HCT116 (cell line): Measurements from ENCODE around the gene SDCCAG8. TPM values are rescaled to one million over a fixed set of nuclear protein-coding genes. Genes with fewer than 3 reads are reported as not detected.

Experiments used
- ATAC-seq: fragments of 200-7000 bp; cut with Tn5 transposase; 2 replicates; pipeline ENCODE4 v1.9.1; 2020; ENCODE audit warnings: mild to moderate bottlenecking, moderate library complexity
- BruUV-seq: library from RNA; stranded (reverse); fragments of 400-500 nt; replicated peaks from 2 replicates; lab custom pipeline; 2021; lab: Mats Ljungman, UMichigan
- CTCF ChIA-PET: fragments of 300-600 bp; sonication (Branson Sonifier 250); formaldehyde crosslinking; loops from one replicate; lab custom pipeline; 2021; ENCODE audit warnings: antibody characterized with exemption; lab: Charles Lee
- POLR2A ChIA-PET: fragments of 300-600, 350-600 bp; sonication (Branson Sonifier 250); formaldehyde crosslinking; loops from one replicate; lab custom pipeline; 2021; ENCODE audit warnings: antibody characterized with exemption; lab: Charles Lee
- RAD21 ChIA-PET, 2 experiments: fragments of 300-600 bp; sonication (Branson Sonifier 250); formaldehyde crosslinking; loops; one replicate each; lab custom pipeline; 2023; ENCODE audit warnings: low total read pairs in 2 of 2; ENCODE audit not compliant: uncharacterized antibody in 2 of 2, unreplicated experiment in 2 of 2, low non-redundant PET in 1 of 2; lab: Charles Lee
- DNase-seq: peaks from one replicate; pipeline ENCODE4 v3.0.0-alpha.2; 2010; ENCODE audit warnings: low read depth, low spot score
- H2AFZ ChIP-seq: fragments of 200-600 bp; shearing (Covaris generic), sonication (generic); 2 replicates; pipeline ENCODE4 v1.6.1; 2017; ENCODE audit warnings: low read depth, mixed run types, mixed read lengths, antibody characterized with exemption, low read length; ENCODE audit not compliant: poor library complexity, severe bottlenecking
- H3K27ac ChIP-seq: 2 replicates; pipeline ENCODE4 v1.5.1; 2012; ENCODE audit warnings: low read depth, low read length
- H3K27me3 ChIP-seq: fragments of 200-600 bp; sonication (generic); 2 replicates; pipeline ENCODE4 v1.6.1; 2016; ENCODE audit warnings: mixed run types, low read length, mixed read lengths; ENCODE audit not compliant: insufficient read depth
- H3K36me3 ChIP-seq, 2 experiments: fragments of 200-500 bp in 1 of 2; fragments of 200-600 bp in 1 of 2; sonication (Bioruptor generic) in 1 of 2; sonication (generic) in 1 of 2; 2 replicates each; pipeline versions ENCODE4 v1.5.1 to v1.6.1; 2014 to 2016; ENCODE audit warnings: low read length in 2 of 2, inconsistent platforms in 1 of 2, mixed read lengths in 1 of 2, mixed run types in 1 of 2; ENCODE audit not compliant: insufficient read depth in 2 of 2, control insufficient read depth in 1 of 2
- H3K4me1 ChIP-seq, 2 experiments: fragments of 200-600 bp in 1 of 2; sonication (generic) in 1 of 2; 2 replicates each; pipeline versions ENCODE4 v1.5.1 to v1.6.1; 2012 to 2017; ENCODE audit warnings: low read length in 2 of 2, inconsistent platforms in 1 of 2, mild to moderate bottlenecking in 1 of 2, mixed read lengths in 1 of 2, mixed run types in 1 of 2, moderate library complexity in 1 of 2; ENCODE audit not compliant: insufficient read depth in 2 of 2, control insufficient read depth in 1 of 2
- H3K4me2 ChIP-seq: fragments of 200-600 bp; sonication (generic); 2 replicates; pipeline ENCODE4 v1.6.1; 2017; ENCODE audit warnings: mixed run types, low read length, mixed read lengths
- H3K4me3 ChIP-seq, 2 experiments: fragments of 200-600 bp in 1 of 2; sonication (generic) in 1 of 2; replicated peaks in 1 of 2; 2 replicates each; pipeline ENCODE4 v1.5.1; 2011 to 2016; ENCODE audit warnings: low read length in 2 of 2, control low read depth in 1 of 2, low read depth in 1 of 2, mild to moderate bottlenecking in 1 of 2, mixed read lengths in 1 of 2, mixed run types in 1 of 2
- H3K79me2 ChIP-seq: fragments of 200-600 bp; sonication (generic); 2 replicates; pipeline ENCODE4 v1.6.1; 2017; ENCODE audit warnings: mild to moderate bottlenecking, mixed run types, low read length, moderate library complexity, mixed read lengths; ENCODE audit not compliant: insufficient read depth
- H3K9ac ChIP-seq: fragments of 200-600 bp; sonication (generic); 2 replicates; pipeline ENCODE4 v1.6.1; 2016; ENCODE audit warnings: low read length, mixed read lengths
- H3K9me2 ChIP-seq: fragments of 200-600 bp; sonication (generic), shearing (Covaris generic); 2 replicates; pipeline ENCODE4 v1.6.1; 2017; ENCODE audit warnings: mixed run types, mild to moderate bottlenecking, moderate library complexity; ENCODE audit not compliant: insufficient read depth
- H3K9me3 ChIP-seq, 2 experiments: fragments of 200-500 bp in 1 of 2; fragments of 200-600 bp in 1 of 2; sonication (Bioruptor generic) in 1 of 2; sonication (generic) in 1 of 2; 2 replicates each; pipeline ENCODE4 v1.6.1; 2014 to 2017; ENCODE audit warnings: low read length in 2 of 2, mixed read lengths in 2 of 2, inconsistent platforms in 1 of 2, low read depth in 1 of 2, mild to moderate bottlenecking in 1 of 2, mixed run types in 1 of 2, moderate library complexity in 1 of 2; ENCODE audit not compliant: control insufficient read depth in 1 of 2, insufficient read depth in 1 of 2
- H4K20me1 ChIP-seq: fragments of 200-600 bp; sonication (generic), shearing (Covaris generic); 2 replicates; pipeline ENCODE4 v1.6.1; 2017; ENCODE audit warnings: mixed run types, mild to moderate bottlenecking, moderate library complexity; ENCODE audit not compliant: insufficient read depth
- CBX3 ChIP-seq: IDR thresholded peaks from 2 replicates; pipeline ENCODE4 v1.6.1; 2012; ENCODE audit warnings: low read depth
- CTCF ChIP-seq, 3 experiments: fragments of 200-600 bp in 1 of 3; sonication (generic) in 1 of 3; IDR thresholded peaks in 2 of 3; conservative IDR thresholded peaks in 1 of 3; 2 replicates each; pipeline ENCODE4 v1.5.1; 2012 to 2017; ENCODE audit warnings: low read depth in 2 of 3, low read length in 2 of 3, antibody characterized with exemption in 1 of 3, borderline replicate concordance in 1 of 3, control low read depth in 1 of 3, mild to moderate bottlenecking in 1 of 3, mixed read lengths in 1 of 3, mixed run types in 1 of 3, moderate library complexity in 1 of 3; ENCODE audit not compliant: insufficient read depth in 1 of 3
- EGR1 ChIP-seq: IDR thresholded peaks from 2 replicates; pipeline ENCODE4 v1.6.1; 2012; ENCODE audit warnings: low read depth
- EZH2 ChIP-seq: fragments of 200-600 bp; sonication (generic); IDR thresholded peaks from 2 replicates; pipeline ENCODE4 v1.6.1; 2017; ENCODE audit warnings: antibody characterized with exemption, mixed run types
- JUND ChIP-seq: IDR thresholded peaks from 2 replicates; pipeline ENCODE4 v1.6.1; 2012
- MAX ChIP-seq: IDR thresholded peaks from 2 replicates; pipeline ENCODE4 v1.6.1; 2012
- POLR2AphosphoS5 ChIP-seq: IDR thresholded peaks from 2 replicates; pipeline ENCODE4 v1.6.1; 2011; ENCODE audit warnings: mild to moderate bottlenecking, low read depth, low read length, moderate library complexity
- RAD21 ChIP-seq: IDR thresholded peaks from 2 replicates; pipeline ENCODE4 v1.6.1; 2012; ENCODE audit warnings: low read depth, mild to moderate bottlenecking
- SRF ChIP-seq: IDR thresholded peaks from 2 replicates; pipeline ENCODE4 v1.6.1; 2012; ENCODE audit warnings: low read depth
- TCF7L2 ChIP-seq: IDR thresholded peaks from 2 replicates; pipeline ENCODE4 v1.7.0; 2011; ENCODE audit warnings: borderline replicate concordance, inconsistent platforms; ENCODE audit not compliant: insufficient read depth, insufficient read length; ENCODE audit errors: extremely low read depth
- ZBTB33 ChIP-seq: IDR thresholded peaks from 2 replicates; pipeline ENCODE4 v1.6.1; 2011; ENCODE audit warnings: mild to moderate bottlenecking, low read length, moderate library complexity; ENCODE audit not compliant: insufficient replicate concordance; ENCODE audit errors: extremely low read depth
- ZFX ChIP-seq: fragments of 450-650 bp; IDR thresholded peaks from 2 replicates; pipeline ENCODE4 v1.6.1; 2017
- ZNF274 ChIP-seq: fragments of 200-500 bp; sonication (Bioruptor generic); IDR thresholded peaks from 2 replicates; pipeline ENCODE4 v1.6.1; 2014; ENCODE audit warnings: mild to moderate bottlenecking, low read depth, low read length, inconsistent platforms
- intact Hi-C: fragments of 100-400 bp; cut with micrococcal nuclease; formaldehyde crosslinking; loops from 2 replicates; pipeline ENCODE4 v1.10.0; 2022
- total RNA-seq: library from RNA; stranded (reverse); gene quantifications from one replicate; pipeline ENCODE4 v1.2.1, GENCODE V29; 2021; ENCODE audit not compliant: unreplicated experiment

SDCCAG8 gene
- total RNA-seq, 1 experiment from 2014 or later = 38.2 TPM

GRCh38 chr1:243542739-243543415 lies 287.0 kb downstream of the SDCCAG8 start:
- no peaks in the 10 kb centered on the region for H3K79me2 ChIP-seq
- ChIA-PET CTCF (no interaction called here), POLR2A (no interaction called here), RAD21 (no interaction called here)
- H4K20me1 ChIP-seq = no peaks in the 10 kb centered on the region
- intact Hi-C loops = no loop called here
- no TSS peak for BruUV-seq
- no peak overlapping the region for H3K27ac ChIP-seq
- no peaks in the 10 kb centered on the region; the same call in 1 of the 2 replicates for H3K9me2 ChIP-seq
- H3K4me3 ChIP-seq = no peak overlapping the region
- no peaks in the 10 kb centered on the region for H3K27me3 ChIP-seq
- DNase-seq (peak; percentile 42), ATAC-seq (peak; percentile 97)
- no peak overlapping the region for H3K9ac ChIP-seq
- peak overlapping the region; percentile 87 for H2AFZ ChIP-seq
- no peaks in the 10 kb centered on the region for H3K36me3 ChIP-seq
- peaks cover 4 to 12% of the 10 kb centered on the region in 2 experiments; a peak in 2 of 4 replicates for H3K4me1 ChIP-seq
- peak overlapping the region; percentile 49 for H3K4me2 ChIP-seq
- H3K9me3 ChIP-seq = no peaks in the 10 kb centered on the region
- TF ChIP-seq RAD21 (peak; percentile 29; the same call in 1 of the 2 replicates), JUND (0 out of 2 replicates have a peak, but pooled peaks have one; percentile 20), ZBTB33 (no peak), CBX3 (peak; percentile 51), EZH2 (no peak), POLR2AphosphoS5 (peak; percentile 62; the same call in 1 of the 2 replicates)

- no peak overlapping the region for H3K9ac ChIP-seq
- no peak for ATAC-seq
- no TSS peak for BruUV-seq
- no peaks in the 10 kb centered on the region for H3K9me3 ChIP-seq
- TF ChIP-seq MAX = no peak
- TF ChIP-seq ZNF274 = no peak
- no peak for TF ChIP-seq TCF7L2
- TF ChIP-seq CTCF (IDR thresholded peaks at IDR 0.05 in 2 of 3, conservative IDR thresholded peaks at IDR 0.05 in 1 of 3; ENCODE audit: borderline replicate concordance in 1 of 3, insufficient read depth in 1 of 3, low read depth in 2 of 3, low read length in 2 of 3) = no peak
- TF ChIP-seq SRF = no peak
- no peak for TF ChIP-seq EZH2
- no peak for TF ChIP-seq ZFX
- no peak for TF ChIP-seq EGR1
- no peak for TF ChIP-seq RAD21
- no peak for TF ChIP-seq CBX3
- TF ChIP-seq ZBTB33 = no peak
- TF ChIP-seq, all 23 proteins: peak for 0
- no peak overlapping the region for H3K4me3 ChIP-seq
- ChIA-PET POLR2A (no interaction called here), RAD21 (no interaction called here), CTCF (no interaction called here)
- peak overlapping the region; percentile 87 for H2AFZ ChIP-seq
- intact Hi-C loops = no loop called here
- no peaks in the 10 kb centered on the region; the same call in 1 of the 2 replicates for H3K9me2 ChIP-seq
- H4K20me1 ChIP-seq = no peaks in the 10 kb centered on the region
- DNase-seq = no peak
- H3K4me1 ChIP-seq = peaks cover 4 to 12% of the 10 kb centered on the region in 2 experiments; a peak in 2 of 4 replicates
- H3K4me2 ChIP-seq = peak overlapping the region; percentile 49
- H3K36me3 ChIP-seq = no peaks in the 10 kb centered on the region
- no peaks in the 10 kb centered on the region for H3K27me3 ChIP-seq
- no peaks in the 10 kb centered on the region for H3K79me2 ChIP-seq
- no peak overlapping the region for H3K27ac ChIP-seq
Measured at GRCh38 chr1:243543501-243543900, 287.7 kb downstream of the SDCCAG8 start.
